GM19238 (cell line): ENCODE measurements around the gene RND2.
A peak's percentile ranks its signal among the peaks of the same experiment; 100 is the strongest.
"Not testable (repeated sequence)": the region's sequence is repeated elsewhere in the genome, so short reads cannot be mapped to it uniquely, and the experiment has no call there.

Experiments
- DNase-seq: peaks from one replicate; pipeline ENCODE4 v3.0.0; 2011; ENCODE audit warnings: low spot score; ENCODE audit not compliant: insufficient read length

RND2 gene

GRCh38 chr17:43024407-43025289 lies at the start of gene RND2:
Gene RND2, plus strand, starts transcription at chr17:43025231. Its CDS starts 117 bp downstream, at chr17:43025348.
- peak; percentile 92 for DNase-seq

GRCh38 chr17:42975265-42975664 lies 49.8 kb upstream of the RND2 start:
- DNase-seq = no peak

GRCh38 chr17:42975701-42976100 lies 49.3 kb upstream of the RND2 start:
- not testable (repeated sequence) for DNase-seq

GRCh38 chr17:42979511-42980273 lies 45.3 kb upstream of the RND2 start, which contains the start of gene PTGES3L:
Gene PTGES3L, minus strand, starts transcription at chr17:42980080. Its CDS starts 27 bp downstream, at chr17:42980053.
- peak; percentile 62 for DNase-seq

- DNase-seq = peak; percentile 91
Observed at GRCh38 chr17:42980274-42980765, 44.7 kb upstream of the RND2 start, which contains the start of gene RUNDC1. Gene RUNDC1, plus strand, starts transcription at chr17:42980565. Its CDS starts 12 bp downstream, at chr17:42980577.

GRCh38 chr17:42980766-42981397 lies 44.1 kb upstream of the RND2 start:
- DNase-seq = peak; percentile 52

- DNase-seq = no peak
Observed at GRCh38 chr17:42982266-42982665, 42.8 kb upstream of the RND2 start.

GRCh38 chr17:42985225-42985624 lies 39.8 kb upstream of the RND2 start:
- DNase-seq = peak; percentile 71

- DNase-seq = no peak
Observed at GRCh38 chr17:42989141-42989540, 35.9 kb upstream of the RND2 start.

GRCh38 chr17:42989726-42990652 lies 35.0 kb upstream of the RND2 start:
- DNase-seq = no peak

- no peak for DNase-seq
Observed at GRCh38 chr17:42991471-42991870, 33.6 kb upstream of the RND2 start.

GRCh38 chr17:42992872-42993271 lies 32.2 kb upstream of the RND2 start:
- DNase-seq = no peak

GRCh38 chr17:42993913-42994312 lies 31.1 kb upstream of the RND2 start:
- DNase-seq = not testable (repeated sequence)

GRCh38 chr17:42997390-42997983 lies 27.5 kb upstream of the RND2 start:
- DNase-seq = no peak

- peak; percentile 90 for DNase-seq
Observed at GRCh38 chr17:42997984-42998938, 26.8 kb upstream of the RND2 start, which contains the start of gene RPL27. Gene RPL27, plus strand, starts transcription at chr17:42998419. Its CDS starts 332 bp downstream, at chr17:42998751.

GRCh38 chr17:42999003-42999525 lies 26.0 kb upstream of the RND2 start:
- DNase-seq = no peak

GRCh38 chr17:43000894-43001293 lies 24.1 kb upstream of the RND2 start:
- not testable (repeated sequence) for DNase-seq

GRCh38 chr17:43003542-43004172 lies 21.4 kb upstream of the RND2 start:
- no peak for DNase-seq
